IMR-90 (cell line): ENCODE data around the gene COL20A1.

Experiments
- CTCF ChIP-seq: conservative IDR thresholded peaks from 2 replicates; pipeline ENCODE4 v1.5.1; 2012; ENCODE audit warnings: mild to moderate bottlenecking, low read depth, low read length, improper control_type of control experiment
- POLR2A ChIP-seq: IDR thresholded peaks from 2 replicates; pipeline ENCODE4 v1.6.1; 2012; ENCODE audit warnings: mild to moderate bottlenecking, low read depth, low read length
- RCOR1 ChIP-seq: IDR thresholded peaks from 2 replicates; pipeline ENCODE4 v1.6.1; 2012; ENCODE audit warnings: mild to moderate bottlenecking, low read length, improper control_type of control experiment; ENCODE audit not compliant: insufficient replicate concordance

GRCh38 chr20:63273635-63274380 lies 19.2 kb upstream of the COL20A1 start:
- no peak for TF ChIP-seq CTCF
- peak; percentile 76; the same call in 1 of the 2 replicates for TF ChIP-seq POLR2A
- no peak for TF ChIP-seq RCOR1
